GM23338 (cell line): ENCODE results near the gene SH2D4B.

Source experiments
- CREB1 ChIP-seq: fragments of 250-450 bp; sonication (Bioruptor Pico); IDR thresholded peaks from 2 replicates; pipeline ENCODE4 v1.5.0; 2020; ENCODE audit warnings: low read depth, mild to moderate bottlenecking, moderate library complexity
- EZH2 ChIP-seq: fragments of 200-600 bp; sonication (generic); IDR thresholded peaks from one replicate; pipeline ENCODE4 v1.8.0; 2017; ENCODE audit warnings: antibody characterized with exemption, mild to moderate bottlenecking, low read depth; ENCODE audit not compliant: unreplicated experiment
- EZH2phosphoT487 ChIP-seq: fragments of 200-600 bp; sonication (generic); IDR thresholded peaks from one replicate; pipeline ENCODE4 v1.8.1; 2018; ENCODE audit warnings: antibody characterized with exemption; ENCODE audit not compliant: unreplicated experiment
- JUNB ChIP-seq: IDR thresholded peaks from one replicate; pipeline ENCODE4 v1.6.1; 2016; ENCODE audit warnings: antibody characterized with exemption; ENCODE audit not compliant: unreplicated experiment
- POLR2AphosphoS5 ChIP-seq: IDR thresholded peaks from 2 replicates; pipeline ENCODE4 v1.6.1; 2016; ENCODE audit warnings: antibody characterized with exemption, low read depth
- TF ChIP-seq, protein P1 (sequence below), 2 experiments: fragments of 200-600 bp in 1 of 2; sonication (generic) in 1 of 2; conservative IDR thresholded peaks; 2 replicates each; pipeline versions ENCODE4 v1.5.1 to v1.6.1; 2016 to 2017; ENCODE audit warnings: antibody characterized with exemption in 2 of 2, low read depth in 2 of 2, mild to moderate bottlenecking in 2 of 2, moderate library complexity in 1 of 2
- TF ChIP-seq, protein P2 (sequence below): IDR thresholded peaks from 2 replicates; pipeline ENCODE4 v1.6.1; 2016; ENCODE audit warnings: antibody characterized with exemption
- TF ChIP-seq, protein P3 (sequence below): IDR thresholded peaks from one replicate; pipeline ENCODE4 v1.6.1; 2018; ENCODE audit warnings: antibody characterized with exemption; ENCODE audit not compliant: unreplicated experiment

DNA sequence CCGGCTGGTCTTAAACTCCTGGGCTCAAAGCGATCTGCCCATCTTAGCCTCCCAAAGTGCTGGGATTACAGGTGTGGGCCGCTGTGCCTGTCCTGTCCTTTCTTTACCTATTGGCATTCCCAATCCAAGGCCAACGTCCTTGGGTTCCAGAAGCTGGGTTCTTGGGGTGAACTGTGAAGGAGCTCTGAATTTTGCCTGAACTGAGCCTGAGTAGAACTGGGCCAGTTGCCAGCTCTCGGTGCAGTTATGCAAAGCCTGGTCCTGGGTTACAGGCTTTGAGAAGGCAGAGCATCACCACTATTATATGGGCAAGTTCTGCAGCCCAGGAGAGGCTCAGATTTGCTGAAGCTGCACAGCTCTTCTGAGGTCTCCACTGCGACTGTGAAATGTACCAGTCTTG is 24.6 kb upstream of the SH2D4B start:
- TF ChIP-seq, protein P1, sequence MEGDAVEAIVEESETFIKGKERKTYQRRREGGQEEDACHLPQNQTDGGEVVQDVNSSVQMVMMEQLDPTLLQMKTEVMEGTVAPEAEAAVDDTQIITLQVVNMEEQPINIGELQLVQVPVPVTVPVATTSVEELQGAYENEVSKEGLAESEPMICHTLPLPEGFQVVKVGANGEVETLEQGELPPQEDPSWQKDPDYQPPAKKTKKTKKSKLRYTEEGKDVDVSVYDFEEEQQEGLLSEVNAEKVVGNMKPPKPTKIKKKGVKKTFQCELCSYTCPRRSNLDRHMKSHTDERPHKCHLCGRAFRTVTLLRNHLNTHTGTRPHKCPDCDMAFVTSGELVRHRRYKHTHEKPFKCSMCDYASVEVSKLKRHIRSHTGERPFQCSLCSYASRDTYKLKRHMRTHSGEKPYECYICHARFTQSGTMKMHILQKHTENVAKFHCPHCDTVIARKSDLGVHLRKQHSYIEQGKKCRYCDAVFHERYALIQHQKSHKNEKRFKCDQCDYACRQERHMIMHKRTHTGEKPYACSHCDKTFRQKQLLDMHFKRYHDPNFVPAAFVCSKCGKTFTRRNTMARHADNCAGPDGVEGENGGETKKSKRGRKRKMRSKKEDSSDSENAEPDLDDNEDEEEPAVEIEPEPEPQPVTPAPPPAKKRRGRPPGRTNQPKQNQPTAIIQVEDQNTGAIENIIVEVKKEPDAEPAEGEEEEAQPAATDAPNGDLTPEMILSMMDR (conservative IDR thresholded peaks at IDR 0.05; ENCODE audit: low read depth in 2 of 2): no peak
- TF ChIP-seq, protein P2, sequence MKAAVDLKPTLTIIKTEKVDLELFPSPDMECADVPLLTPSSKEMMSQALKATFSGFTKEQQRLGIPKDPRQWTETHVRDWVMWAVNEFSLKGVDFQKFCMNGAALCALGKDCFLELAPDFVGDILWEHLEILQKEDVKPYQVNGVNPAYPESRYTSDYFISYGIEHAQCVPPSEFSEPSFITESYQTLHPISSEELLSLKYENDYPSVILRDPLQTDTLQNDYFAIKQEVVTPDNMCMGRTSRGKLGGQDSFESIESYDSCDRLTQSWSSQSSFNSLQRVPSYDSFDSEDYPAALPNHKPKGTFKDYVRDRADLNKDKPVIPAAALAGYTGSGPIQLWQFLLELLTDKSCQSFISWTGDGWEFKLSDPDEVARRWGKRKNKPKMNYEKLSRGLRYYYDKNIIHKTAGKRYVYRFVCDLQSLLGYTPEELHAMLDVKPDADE: no peak
- no peak for TF ChIP-seq JUNB
- TF ChIP-seq EZH2phosphoT487: no peak
- TF ChIP-seq, protein P3, sequence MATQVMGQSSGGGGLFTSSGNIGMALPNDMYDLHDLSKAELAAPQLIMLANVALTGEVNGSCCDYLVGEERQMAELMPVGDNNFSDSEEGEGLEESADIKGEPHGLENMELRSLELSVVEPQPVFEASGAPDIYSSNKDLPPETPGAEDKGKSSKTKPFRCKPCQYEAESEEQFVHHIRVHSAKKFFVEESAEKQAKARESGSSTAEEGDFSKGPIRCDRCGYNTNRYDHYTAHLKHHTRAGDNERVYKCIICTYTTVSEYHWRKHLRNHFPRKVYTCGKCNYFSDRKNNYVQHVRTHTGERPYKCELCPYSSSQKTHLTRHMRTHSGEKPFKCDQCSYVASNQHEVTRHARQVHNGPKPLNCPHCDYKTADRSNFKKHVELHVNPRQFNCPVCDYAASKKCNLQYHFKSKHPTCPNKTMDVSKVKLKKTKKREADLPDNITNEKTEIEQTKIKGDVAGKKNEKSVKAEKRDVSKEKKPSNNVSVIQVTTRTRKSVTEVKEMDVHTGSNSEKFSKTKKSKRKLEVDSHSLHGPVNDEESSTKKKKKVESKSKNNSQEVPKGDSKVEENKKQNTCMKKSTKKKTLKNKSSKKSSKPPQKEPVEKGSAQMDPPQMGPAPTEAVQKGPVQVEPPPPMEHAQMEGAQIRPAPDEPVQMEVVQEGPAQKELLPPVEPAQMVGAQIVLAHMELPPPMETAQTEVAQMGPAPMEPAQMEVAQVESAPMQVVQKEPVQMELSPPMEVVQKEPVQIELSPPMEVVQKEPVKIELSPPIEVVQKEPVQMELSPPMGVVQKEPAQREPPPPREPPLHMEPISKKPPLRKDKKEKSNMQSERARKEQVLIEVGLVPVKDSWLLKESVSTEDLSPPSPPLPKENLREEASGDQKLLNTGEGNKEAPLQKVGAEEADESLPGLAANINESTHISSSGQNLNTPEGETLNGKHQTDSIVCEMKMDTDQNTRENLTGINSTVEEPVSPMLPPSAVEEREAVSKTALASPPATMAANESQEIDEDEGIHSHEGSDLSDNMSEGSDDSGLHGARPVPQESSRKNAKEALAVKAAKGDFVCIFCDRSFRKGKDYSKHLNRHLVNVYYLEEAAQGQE: no peak
- TF ChIP-seq EZH2: no peak
- TF ChIP-seq CREB1 (CRISPR knock-in tag): no peak
- no peak for TF ChIP-seq POLR2AphosphoS5
